ENCODE measurements around the gene MOB3B. TPM values are rescaled to one million over a fixed set of nuclear protein-coding genes. Genes with fewer than 3 reads are reported as not detected.

MOB3B gene
- total RNA-seq, 1 donor from 2014 or later: 17.8 TPM

DNA sequence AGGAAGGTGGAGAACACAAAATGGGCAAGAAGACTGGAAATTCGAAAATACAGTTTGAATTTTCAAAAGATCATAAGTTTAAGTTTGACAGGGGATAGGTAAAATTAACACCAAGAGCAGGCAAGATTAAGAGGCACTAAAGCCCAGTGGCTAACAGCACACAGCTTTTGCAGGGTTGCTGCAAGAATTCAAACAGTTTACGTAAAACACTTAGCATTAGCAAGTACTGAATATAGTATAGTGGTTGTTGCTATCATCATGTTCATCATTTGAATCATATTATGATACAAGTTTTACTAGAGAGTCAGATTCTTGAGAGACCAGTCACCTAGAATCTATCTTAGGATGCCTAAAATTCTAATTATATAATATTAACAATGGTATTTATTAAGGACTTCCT, 66.8 kb downstream of the MOB3B start:
- DNase-seq (no peak), ATAC-seq (no peak)
- no peaks in the 10 kb centered on the region for H3K9me3 ChIP-seq
- H3K27me3 ChIP-seq: no peaks in the 10 kb centered on the region
- TF ChIP-seq, protein P1, sequence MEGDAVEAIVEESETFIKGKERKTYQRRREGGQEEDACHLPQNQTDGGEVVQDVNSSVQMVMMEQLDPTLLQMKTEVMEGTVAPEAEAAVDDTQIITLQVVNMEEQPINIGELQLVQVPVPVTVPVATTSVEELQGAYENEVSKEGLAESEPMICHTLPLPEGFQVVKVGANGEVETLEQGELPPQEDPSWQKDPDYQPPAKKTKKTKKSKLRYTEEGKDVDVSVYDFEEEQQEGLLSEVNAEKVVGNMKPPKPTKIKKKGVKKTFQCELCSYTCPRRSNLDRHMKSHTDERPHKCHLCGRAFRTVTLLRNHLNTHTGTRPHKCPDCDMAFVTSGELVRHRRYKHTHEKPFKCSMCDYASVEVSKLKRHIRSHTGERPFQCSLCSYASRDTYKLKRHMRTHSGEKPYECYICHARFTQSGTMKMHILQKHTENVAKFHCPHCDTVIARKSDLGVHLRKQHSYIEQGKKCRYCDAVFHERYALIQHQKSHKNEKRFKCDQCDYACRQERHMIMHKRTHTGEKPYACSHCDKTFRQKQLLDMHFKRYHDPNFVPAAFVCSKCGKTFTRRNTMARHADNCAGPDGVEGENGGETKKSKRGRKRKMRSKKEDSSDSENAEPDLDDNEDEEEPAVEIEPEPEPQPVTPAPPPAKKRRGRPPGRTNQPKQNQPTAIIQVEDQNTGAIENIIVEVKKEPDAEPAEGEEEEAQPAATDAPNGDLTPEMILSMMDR (IDR thresholded peaks at IDR 0.05): no peak
- no peak overlapping the region for H3K4me3 ChIP-seq
- intact Hi-C loops (cut with DNase I): no loop called here
- no peak overlapping the region for H3K27ac ChIP-seq
- peaks cover 13% of the 10 kb centered on the region for H3K4me1 ChIP-seq
- no peaks in the 10 kb centered on the region for H3K36me3 ChIP-seq

DNA sequence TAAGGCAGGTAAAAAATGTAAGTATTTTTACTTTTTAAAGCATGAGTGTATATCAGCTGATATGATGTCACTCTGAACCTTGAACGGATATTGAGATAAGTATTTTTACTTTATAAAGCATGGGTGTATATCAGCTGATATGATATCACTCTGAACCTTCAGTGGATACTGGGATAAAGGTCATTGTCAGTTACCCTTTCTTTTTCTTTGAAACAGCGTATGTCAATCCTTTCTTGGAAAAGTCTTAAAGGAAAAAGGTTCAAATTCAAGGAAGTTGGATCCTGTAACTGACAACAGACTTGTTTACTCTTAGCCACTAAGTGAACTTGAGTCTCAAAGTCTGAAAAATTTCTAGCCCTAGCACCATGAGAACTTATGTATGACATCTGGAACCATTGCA, 67.2 kb downstream of the MOB3B start:
- TF ChIP-seq, protein P1 (IDR thresholded peaks at IDR 0.05): no peak
- Histone ChIP-seq H3K27me3 (no peaks in the 10 kb centered on the region), H3K27ac (no peak overlapping the region), H3K4me1 (peaks cover 17% of the 10 kb centered on the region), H3K4me3 (no peak overlapping the region), H3K9me3 (no peaks in the 10 kb centered on the region), H3K36me3 (no peaks in the 10 kb centered on the region)
- intact Hi-C loops (cut with DNase I): no loop called here
- ATAC-seq (peak; percentile 57), DNase-seq (no peak)

DNA sequence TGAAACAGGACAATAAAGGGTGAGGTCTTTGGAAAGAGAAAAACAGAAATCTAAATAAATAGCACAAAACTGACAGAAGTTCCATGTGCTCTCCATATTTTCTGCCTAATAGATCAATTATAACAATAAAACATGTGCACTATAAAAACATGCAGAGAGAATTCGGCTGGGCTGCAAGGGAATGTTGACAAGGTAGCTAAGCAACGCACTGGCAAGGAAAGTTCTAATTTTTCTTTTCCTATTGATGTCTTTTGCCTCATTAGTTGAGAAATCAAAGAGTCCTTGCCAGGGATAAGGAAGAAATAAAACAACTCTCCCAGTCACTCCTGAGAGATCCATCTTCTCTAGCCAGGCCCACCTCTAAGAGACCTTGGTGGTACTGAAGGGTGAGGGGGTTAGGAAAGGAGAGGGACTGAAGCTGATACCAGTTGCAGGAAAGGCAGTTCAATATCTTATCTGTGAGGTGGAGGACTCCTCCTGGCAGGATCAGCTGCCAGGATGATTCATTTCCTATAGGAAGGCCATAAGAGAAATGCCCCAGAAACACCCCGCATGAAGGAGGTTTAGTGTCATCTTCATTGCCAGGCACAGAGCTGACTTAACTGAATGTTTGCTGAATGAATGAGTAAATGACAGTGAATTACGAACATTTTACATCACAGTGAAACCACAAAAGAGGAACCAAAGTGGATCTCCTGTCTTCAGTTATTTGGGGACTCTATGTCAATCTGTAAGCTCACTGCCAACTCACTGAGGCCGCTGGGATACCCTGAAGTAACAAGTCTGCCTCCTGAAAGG, 69.2 kb downstream of the MOB3B start:
- ATAC-seq: peak; percentile 86
- DNase-seq: no peak
- H3K27ac ChIP-seq: peak overlapping the region; percentile 34

DNA sequence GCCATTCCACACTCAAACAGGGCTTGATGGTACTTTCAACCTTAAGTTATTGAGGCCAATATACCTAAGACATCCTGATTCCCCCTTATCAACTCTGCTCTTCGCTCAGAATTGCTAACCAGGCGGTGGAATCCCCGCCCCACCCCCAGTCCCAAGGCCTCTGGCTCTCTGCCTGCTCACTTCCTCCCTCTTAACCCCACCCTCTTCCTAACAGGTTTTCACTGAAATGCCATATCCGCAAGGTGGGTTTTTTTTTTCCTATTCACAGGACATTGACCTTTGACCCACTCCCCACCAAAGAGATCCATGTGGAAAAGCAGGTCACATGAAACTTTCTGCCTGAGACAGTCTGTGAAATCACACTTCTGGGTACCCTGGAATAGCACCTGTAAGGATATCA, 72.2 kb downstream of the MOB3B start:
- intact Hi-C loops (cut with DNase I): no loop called here
- H3K9me3 ChIP-seq: no peaks in the 10 kb centered on the region
- H3K36me3 ChIP-seq: peaks cover 8% of the 10 kb centered on the region
- no peak overlapping the region for H3K27ac ChIP-seq
- TF ChIP-seq, protein P1 (IDR thresholded peaks at IDR 0.05): no peak
- H3K4me3 ChIP-seq: no peak overlapping the region
- peaks cover 22% of the 10 kb centered on the region for H3K4me1 ChIP-seq
- H3K27me3 ChIP-seq: no peaks in the 10 kb centered on the region
- ATAC-seq (no peak), DNase-seq (no peak)

More for the DNA sequence above, 69.2 kb downstream of the MOB3B start:
- Histone ChIP-seq H3K9me3 (no peaks in the 10 kb centered on the region), H3K4me1 (peaks cover 22% of the 10 kb centered on the region), H3K27me3 (no peaks in the 10 kb centered on the region), H3K36me3 (no peaks in the 10 kb centered on the region), H3K4me3 (no peak overlapping the region)
- intact Hi-C loops (cut with DNase I): no loop called here
- TF ChIP-seq, protein P1 (IDR thresholded peaks at IDR 0.05): no peak

DNA sequence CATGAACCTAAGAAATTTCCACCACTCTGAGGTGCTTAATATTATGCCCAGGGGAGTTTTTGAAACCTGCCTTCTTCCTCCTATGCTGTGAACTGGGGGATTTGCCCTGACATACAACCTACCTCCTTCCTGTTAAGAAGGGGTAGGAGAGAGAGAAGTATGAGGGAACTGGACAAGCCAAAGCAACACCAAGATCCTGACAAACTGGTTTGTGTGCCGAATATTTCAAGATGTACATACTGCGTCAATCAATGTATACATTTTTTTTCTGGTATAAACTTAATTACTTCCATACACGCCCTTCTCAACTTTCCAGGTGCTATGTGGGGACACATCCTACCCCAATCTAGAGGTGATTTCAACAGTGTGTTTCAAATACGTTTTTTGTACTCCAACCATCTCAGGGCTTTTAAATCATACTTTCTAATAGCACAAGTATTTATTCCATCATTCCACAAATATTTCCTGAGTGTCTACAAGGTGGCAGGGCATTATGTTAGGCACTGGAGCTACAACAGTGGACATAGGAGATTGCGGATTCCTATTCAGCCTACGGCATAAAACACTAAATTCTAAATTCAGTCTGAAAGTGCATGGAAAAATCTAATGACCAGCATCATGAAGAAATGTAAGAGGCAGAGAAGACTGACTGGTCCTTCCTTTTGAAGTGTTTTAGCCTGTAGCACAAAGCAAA, 75.6 kb downstream of the MOB3B start:
- H3K9me3 ChIP-seq: no peaks in the 10 kb centered on the region
- no peaks in the 10 kb centered on the region for H3K27me3 ChIP-seq
- no peak for DNase-seq
- H3K27ac ChIP-seq: no peak overlapping the region
- peaks cover 16% of the 10 kb centered on the region for H3K4me1 ChIP-seq
- TF ChIP-seq, protein P1 (IDR thresholded peaks at IDR 0.05): no peak
- H3K4me3 ChIP-seq: no peak overlapping the region
- intact Hi-C loops (cut with DNase I): no loop called here
- peaks cover 8% of the 10 kb centered on the region for H3K36me3 ChIP-seq
- ATAC-seq: no peak

Data from upper lobe of right lung (tissue), 1 donor.